Measurements from ENCODE around the gene DRD4.

DRD4 gene

GRCh38 chr11:636511-637332 is at the start of gene DRD4:
TSS of gene DRD4 (plus strand) at chr11:637269. CDS start at chr11:637305, 36 bp downstream.
- no peak for DNase-seq (ENCODE audit: low read depth in 3 of 3)

- no peak for DNase-seq (ENCODE audit: low read depth in 3 of 3)
These were observed 49.5 kb upstream of the DRD4 start for GRCh38 chr11:587546-587945.

DNA sequence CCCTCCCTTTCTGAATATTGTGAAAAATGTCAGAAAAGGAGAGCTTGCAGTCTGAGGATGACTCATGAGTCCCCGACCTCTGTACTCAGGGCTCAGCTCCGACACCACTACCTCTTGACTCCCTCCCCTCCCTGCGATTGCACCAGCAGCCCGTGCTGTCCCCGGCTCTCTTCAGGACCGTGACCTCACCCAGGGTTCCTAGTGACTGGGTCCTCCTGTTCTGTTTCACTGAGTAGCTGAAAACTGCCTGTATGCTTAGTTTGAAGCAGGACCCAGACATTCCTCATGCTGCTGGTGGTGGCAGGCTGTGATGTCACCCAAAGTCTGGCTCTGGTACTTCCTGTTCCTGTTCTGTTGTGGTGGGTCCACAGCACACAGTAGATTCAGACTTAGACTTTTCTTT is 49.1 kb upstream of the DRD4 start:
- DNase-seq (ENCODE audit: low read depth in 3 of 3) = peak; percentile 41 to 60 (median 54)

DNA sequence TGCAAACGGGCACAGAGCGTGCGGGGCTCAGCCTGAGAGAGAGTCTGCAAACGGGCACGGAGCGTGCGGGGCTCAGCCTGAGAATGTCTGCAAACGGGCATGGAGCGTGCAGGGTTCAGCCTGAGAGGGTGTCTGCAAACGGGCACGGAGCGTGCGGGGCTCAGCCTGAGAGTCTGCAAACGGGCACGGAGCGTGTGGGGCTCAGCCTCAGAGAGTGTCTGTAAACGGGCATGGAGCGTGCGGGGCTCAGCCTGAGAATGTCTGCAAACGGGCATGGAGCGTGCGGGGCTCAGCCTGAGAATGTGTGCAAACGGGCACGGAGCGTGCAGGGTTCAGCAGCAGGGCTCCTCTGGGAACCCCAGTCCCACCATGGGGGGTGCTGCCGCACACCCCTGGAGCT is 47.3 kb upstream of the DRD4 start:
- no peak for DNase-seq (ENCODE audit: low read depth in 3 of 3)

- DNase-seq (ENCODE audit: low read depth in 3 of 3) = no peak
These were observed 46.1 kb upstream of the DRD4 start for GRCh38 chr11:590997-591396.

GRCh38 chr11:592501-592900 is 44.6 kb upstream of the DRD4 start:
- DNase-seq (ENCODE audit: low read depth in 3 of 3) = no peak

- DNase-seq (ENCODE audit: low read depth in 3 of 3) = no peak
These were observed 44.2 kb upstream of the DRD4 start for GRCh38 chr11:592918-593317.

GRCh38 chr11:593347-593746 is 43.7 kb upstream of the DRD4 start:
- DNase-seq (ENCODE audit: low read depth in 3 of 3) = no peak

DNA sequence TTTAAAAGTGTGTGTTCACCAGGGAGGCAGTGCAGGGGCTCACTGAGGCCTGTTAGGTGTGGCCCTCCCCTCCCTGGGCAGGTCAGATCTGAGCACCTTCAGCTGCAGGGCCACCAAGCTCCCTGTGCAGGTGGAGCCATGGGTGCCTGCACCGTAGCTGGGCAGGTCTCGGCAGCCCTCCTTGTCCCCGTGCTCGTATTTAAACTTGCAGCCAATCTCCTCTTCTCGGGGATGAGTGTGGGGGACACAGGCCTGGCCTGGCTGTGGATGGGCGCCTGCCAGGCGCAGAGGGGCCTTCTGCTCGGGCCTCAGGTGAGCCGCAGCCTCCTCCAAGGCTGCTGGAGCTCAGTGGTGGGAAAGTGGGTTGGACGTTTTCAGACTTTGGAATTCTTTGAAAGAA is 41.7 kb upstream of the DRD4 start:
- DNase-seq (ENCODE audit: low read depth in 3 of 3) = no peak

DNA sequence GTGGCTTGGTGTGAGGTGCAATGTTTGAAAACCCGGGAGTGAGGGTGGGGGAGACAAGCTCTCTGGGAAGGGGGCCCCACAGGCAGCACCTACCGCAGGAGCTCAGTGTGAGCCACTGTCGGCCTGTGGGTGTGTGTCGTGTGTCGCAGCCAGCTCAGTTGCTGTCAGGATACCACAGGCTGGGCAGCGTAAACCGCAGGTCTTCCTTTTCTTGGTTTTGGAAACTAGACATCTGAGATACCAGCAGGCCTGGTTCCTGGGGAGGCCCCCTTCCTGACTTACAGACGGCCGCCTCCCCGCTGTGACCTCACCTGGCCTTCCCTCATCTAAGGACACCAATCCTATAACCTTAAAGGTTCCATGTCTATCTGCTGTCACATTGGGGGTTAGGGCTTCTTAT is 40.7 kb upstream of the DRD4 start:
- no peak for DNase-seq (ENCODE audit: low read depth in 3 of 3)

DNA sequence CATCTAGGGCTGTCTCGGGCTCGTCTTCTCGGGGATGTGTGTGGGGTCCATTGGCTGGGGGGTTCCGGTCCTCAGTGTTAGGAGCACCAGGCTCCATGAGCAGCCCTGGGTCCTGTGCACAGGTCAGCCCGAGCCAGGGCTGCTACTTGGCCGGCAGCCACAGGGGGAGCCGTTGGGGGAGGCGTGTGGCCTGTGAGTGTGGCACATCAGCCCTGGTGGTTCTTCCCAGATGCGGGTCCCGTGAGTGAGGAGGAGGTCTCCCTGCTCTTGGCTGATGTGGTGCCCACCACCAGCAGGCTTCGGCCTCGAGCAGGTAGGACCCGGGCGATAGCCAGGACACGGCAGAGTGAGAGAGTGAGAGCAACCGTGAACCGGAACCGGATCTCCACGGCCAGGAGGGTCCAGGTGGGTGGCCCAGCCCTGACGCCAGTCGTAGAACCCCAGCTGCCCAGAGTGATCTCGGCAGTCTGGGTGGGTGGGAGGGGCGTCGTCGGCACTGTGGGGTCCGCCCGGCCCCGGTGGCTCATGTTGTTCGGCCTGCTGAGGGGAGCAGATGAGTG is 39.8 kb upstream of the DRD4 start:
- no peak for DNase-seq (ENCODE audit: low read depth in 3 of 3)

DNA sequence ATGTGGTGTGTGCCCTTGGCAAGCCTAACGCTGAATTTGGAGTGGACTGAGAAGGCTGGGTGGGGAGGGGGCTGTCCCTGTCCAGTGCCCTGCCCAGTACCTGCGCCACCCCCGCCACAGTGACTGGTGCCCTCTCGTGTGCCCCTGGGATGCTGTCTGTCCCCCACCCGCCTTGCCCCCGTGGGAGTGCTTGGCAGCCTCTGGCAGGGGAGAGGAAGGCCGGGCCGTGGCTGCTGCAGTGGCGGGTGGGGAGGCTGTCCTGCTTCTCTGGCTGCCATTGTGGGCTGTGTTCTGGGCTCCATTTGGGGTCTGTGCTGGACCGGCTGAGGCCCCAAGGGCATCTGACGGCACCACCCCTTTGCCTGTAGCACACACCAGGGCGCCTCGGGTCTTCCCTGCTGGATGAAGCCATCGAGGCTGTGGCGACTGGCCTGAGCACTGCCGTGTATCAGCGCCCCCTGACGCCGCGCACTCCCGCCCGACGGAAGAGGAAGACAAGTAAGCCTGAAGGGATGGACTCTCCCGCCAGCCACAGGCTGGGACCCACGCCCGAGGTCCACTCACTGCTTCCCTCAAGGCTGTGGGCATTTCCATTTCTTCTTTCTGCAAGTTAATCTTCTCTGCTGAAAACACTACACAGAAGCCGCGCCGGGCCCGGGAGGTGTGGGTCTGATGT is 38.9 kb upstream of the DRD4 start:
- DNase-seq (ENCODE audit: low read depth in 3 of 3) = no peak

DNA sequence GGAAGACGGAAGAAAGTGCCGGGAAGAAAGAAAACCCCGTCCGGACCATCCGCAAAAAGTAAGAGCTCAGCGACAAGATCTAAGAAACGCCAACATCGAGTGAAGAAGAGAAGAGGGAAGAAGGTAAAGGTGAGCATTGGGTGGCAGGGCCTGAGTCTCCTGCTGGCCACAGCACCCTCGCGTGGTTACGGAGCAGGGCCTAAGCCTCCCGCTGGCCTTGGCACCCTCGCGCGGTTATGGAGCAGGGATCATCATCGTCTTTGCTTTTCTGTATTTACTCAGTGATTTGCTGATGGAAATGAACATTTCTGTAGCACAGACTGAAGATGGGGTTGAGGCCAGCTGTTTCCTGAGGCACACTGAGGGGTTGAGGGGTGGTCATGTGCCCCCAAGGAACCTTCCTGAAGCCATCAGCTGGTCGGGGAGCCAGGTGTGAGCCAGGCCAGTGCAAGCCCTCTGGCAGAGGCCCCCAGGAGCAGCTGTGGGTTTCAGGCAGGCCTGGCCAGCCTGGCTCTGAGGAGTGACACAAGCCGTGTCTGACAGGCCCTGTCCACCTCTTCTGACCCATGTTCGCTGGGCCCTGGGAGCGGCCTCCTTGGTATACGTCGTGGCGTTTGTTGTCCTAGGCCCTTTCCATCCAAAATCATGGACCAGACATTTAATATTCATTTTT is 35.4 kb upstream of the DRD4 start:
- DNase-seq (ENCODE audit: low read depth in 3 of 3) = no peak

DNA sequence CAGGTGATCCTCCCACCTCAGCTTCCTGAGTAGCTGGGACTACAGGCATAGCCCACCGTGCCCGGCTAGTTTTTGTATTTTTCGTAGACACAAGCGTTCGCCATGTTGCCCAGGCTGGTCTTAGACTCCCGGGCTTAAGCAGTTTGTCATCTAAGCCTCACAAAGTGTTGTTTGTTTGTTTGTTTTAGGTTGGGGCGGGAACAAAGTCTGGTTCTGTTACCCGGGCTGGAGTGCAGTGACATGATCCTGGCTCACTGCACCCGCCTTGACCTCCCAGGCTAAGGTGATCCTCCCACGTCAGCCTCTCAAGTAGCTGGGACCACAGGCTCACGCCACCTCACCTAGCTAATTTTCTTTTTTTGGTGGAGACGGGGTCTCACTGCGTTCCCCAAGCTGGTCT is 33.9 kb upstream of the DRD4 start:
- DNase-seq (ENCODE audit: low read depth in 3 of 3) = no peak

DNA sequence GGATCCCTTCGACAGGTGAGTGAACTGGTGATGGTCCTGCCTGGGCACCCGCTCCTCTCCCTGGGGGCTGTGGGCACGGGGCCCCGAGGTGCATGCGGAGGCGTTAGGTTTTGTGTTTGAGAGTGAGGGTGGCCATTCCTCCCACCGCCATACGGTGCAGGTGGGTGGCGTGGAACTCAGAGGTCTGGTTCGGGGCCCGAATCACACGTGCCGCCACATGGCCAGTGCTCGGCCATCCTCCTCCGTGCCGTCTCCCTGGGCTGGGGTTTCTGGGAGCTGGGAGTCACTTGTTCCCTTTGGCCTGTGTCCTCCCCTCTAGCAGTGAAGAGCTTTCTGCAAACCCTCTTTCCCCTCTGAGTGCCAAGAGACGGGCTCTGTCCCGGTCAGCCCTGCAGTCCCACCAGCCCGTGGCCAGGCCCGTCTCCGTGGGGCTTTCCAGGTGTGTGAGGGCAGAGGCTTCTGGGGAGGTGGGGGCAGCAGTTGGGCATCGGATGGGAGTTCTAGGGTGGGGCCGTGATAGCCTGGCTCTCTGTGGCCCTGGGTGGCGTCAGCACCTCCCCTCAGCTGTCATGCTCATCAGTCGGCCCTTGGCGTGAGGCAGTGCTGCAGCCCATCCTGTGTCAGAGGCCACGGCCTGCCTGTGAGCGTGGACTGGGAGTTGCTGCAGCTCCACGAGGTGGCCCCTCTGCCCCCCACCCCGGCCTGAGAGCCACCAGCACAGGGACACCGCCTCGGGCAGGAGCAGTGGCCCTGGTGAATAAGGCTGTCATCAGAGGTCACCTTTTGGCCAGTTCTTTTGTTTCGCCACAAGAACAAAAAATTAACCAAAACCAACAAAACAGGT is 31.6 kb upstream of the DRD4 start:
- no peak for DNase-seq (ENCODE audit: low read depth in 3 of 3)

GRCh38 chr11:606245-606644 is 30.8 kb upstream of the DRD4 start:
- no peak for DNase-seq (ENCODE audit: low read depth in 3 of 3)

GRCh38 chr11:607020-607780 is 29.9 kb upstream of the DRD4 start:
- no peak for DNase-seq (ENCODE audit: low read depth in 3 of 3)

- no peak for DNase-seq (ENCODE audit: low read depth in 3 of 3)
These were observed 29.0 kb upstream of the DRD4 start for GRCh38 chr11:607971-608659.

DNA sequence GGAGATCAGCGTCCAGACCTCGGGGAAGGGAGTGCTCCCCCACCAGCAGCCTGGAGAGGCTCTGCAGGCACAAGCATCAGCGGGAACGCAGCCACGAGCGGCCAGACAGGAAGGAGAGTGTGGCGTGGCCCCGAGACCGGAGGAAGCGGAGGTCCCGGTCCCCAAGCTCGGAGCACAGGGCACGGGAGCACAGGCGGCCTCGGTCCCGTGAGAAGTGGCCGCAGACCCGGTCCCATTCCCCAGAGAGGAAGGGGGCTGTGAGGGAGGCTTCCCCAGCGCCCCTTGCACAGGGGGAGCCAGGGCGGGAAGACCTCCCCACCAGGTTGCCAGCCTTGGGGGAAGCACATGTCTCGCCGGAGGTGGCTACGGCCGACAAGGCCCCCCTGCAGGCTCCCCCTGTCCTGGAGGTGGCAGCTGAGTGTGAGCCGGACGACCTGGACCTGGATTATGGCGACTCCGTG is 28.2 kb upstream of the DRD4 start:
- DNase-seq (ENCODE audit: low read depth in 3 of 3) = no peak

- no peak for DNase-seq (ENCODE audit: low read depth in 3 of 3)
These were observed 27.7 kb upstream of the DRD4 start for GRCh38 chr11:609341-609811.

Measured in stimulated activated CD4-positive, alpha-beta T cell treated with anti-CD3 and anti-CD28 coated beads, TNF-alpha, amount 100 ng/mL, for 4 hours (primary cell).